ENCODE results near the gene ANKRD29.

The ANKRD29 gene

GRCh38 chr18:23662309-23663263, at the start of gene ANKRD29:
TSS of gene ANKRD29 (minus strand) at chr18:23662911. CDS start at chr18:23662730, 181 bp downstream.
- no peak for TF ChIP-seq CTCF (IDR thresholded peaks at IDR 0.05; ENCODE audit: borderline replicate concordance, control extremely low read depth, extremely low read depth, insufficient read depth, missing control alignments)
- DNase-seq (ENCODE audit: low spot score) = peak; percentile 58
- in situ Hi-C loops (cut with MboI; ENCODE audit: low sequenced_read_pairs, unreplicated experiment) = no loop called here

GRCh38 chr18:23712445-23712844, 49.7 kb upstream of the ANKRD29 start:
- no peak for TF ChIP-seq CTCF (IDR thresholded peaks at IDR 0.05; ENCODE audit: borderline replicate concordance, control extremely low read depth, extremely low read depth, insufficient read depth, missing control alignments)
- in situ Hi-C loops (cut with MboI; ENCODE audit: low sequenced_read_pairs, unreplicated experiment) = no loop called here
- no peak for DNase-seq (ENCODE audit: low spot score)

- in situ Hi-C loops (cut with MboI; ENCODE audit: low sequenced_read_pairs, unreplicated experiment) = no loop called here
Measured at GRCh38 chr18:23711426-23711825, 48.7 kb upstream of the ANKRD29 start.

GRCh38 chr18:23710946-23711345, 48.2 kb upstream of the ANKRD29 start:
- no peak for TF ChIP-seq CTCF (IDR thresholded peaks at IDR 0.05; ENCODE audit: borderline replicate concordance, control extremely low read depth, extremely low read depth, insufficient read depth, missing control alignments)
- in situ Hi-C loops (cut with MboI; ENCODE audit: low sequenced_read_pairs, unreplicated experiment) = no loop called here
- no peak for DNase-seq (ENCODE audit: low spot score)

More at GRCh38 chr18:23711426-23711825, 48.7 kb upstream of the ANKRD29 start:
- no peak for TF ChIP-seq CTCF (IDR thresholded peaks at IDR 0.05; ENCODE audit: borderline replicate concordance, control extremely low read depth, extremely low read depth, insufficient read depth, missing control alignments)
- DNase-seq (ENCODE audit: low spot score) = no peak

GRCh38 chr18:23710068-23710527, 47.4 kb upstream of the ANKRD29 start:
- no peak for DNase-seq (ENCODE audit: low spot score)
- no peak for TF ChIP-seq CTCF (IDR thresholded peaks at IDR 0.05; ENCODE audit: borderline replicate concordance, control extremely low read depth, extremely low read depth, insufficient read depth, missing control alignments)
- in situ Hi-C loops (cut with MboI; ENCODE audit: low sequenced_read_pairs, unreplicated experiment) = no loop called here

GRCh38 chr18:23706971-23707640, 44.4 kb upstream of the ANKRD29 start:
- in situ Hi-C loops (cut with MboI; ENCODE audit: low sequenced_read_pairs, unreplicated experiment) = no loop called here
- no peak for TF ChIP-seq CTCF (IDR thresholded peaks at IDR 0.05; ENCODE audit: borderline replicate concordance, control extremely low read depth, extremely low read depth, insufficient read depth, missing control alignments)
- no peak for DNase-seq (ENCODE audit: low spot score)

All from GM13976 (cell line).